ENCODE data around the gene SNX9.

SNX9 gene

DNA sequence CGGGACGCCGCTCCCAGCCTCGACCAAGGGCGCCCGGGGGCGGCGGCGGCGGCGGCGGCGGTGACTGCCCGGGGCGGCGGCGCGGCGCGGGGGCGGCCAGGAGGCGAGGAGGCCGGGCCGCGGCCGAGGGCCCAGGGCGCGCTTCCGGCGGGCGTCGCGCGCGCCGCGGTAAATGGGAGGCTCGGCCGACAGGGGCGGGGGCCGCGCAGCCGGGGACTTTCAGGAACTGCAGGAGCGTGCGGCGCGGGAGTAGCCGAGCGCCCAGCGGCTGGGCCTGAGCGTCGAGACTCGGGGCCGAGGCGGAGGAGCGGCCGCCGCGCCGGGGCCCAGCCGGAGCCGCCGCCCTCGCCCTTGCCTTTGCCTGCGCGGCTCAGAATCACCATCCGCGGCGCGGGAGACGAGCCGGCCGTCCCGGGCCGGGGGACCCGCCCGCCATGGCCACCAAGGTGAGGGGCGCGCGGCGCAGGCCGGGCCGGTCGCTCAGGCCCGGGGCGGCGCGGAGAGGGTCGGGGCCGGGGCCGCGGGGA, at the start of gene SNX9:
SNX9 (plus strand) TSS at position 246 of the 527 bp plus-strand sequence; CDS start at position 435, 189 bp downstream.
- H3K4me1 Mint-ChIP-seq = peaks cover 41% of the 10 kb centered on the region
- DNase-seq (peak; percentile 78), ATAC-seq (peak; percentile 74)
- peaks cover 2% of the 10 kb centered on the region for H3K27me3 Mint-ChIP-seq
- peaks cover 26% of the 10 kb centered on the region for H3K36me3 Mint-ChIP-seq (ENCODE audit: low read depth)
- peak within 1 kb of the TSS; percentile 99 for H3K27ac Mint-ChIP-seq
- peak within 1 kb of the TSS; percentile 98 for H3K4me3 Mint-ChIP-seq
- no peaks in the 10 kb centered on the region for H3K9me3 Mint-ChIP-seq

DNA sequence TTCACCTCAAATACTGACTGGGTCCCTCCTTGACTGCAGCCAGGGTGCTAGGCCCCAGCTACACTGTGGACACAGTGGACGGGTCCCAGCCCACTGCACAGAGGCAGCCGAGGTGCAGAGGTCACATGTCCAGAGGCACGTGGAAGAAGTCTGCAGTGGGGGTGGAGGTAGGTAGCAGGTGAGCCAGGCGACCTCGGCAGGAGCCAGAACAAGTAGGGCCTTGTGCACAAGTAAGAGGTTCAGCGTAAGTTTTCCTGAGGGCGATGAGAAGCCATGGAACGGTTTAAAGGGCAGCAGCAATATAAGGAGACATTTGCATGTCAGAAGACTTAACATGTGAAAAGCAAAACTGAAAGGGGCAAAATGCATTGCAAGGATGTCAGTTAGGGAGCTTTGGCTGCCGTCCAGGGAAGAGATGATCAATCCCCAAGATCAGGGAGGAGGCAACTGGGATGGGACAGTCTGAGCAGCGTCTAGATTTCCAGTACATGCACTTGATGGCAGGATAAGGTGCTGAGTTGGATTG, 49.7 kb upstream of the SNX9 start:
- Mint-ChIP-seq H3K27me3 (peaks cover 9% of the 10 kb centered on the region), H3K9me3 (peaks cover 15% of the 10 kb centered on the region), H3K4me1 (peaks cover 46% of the 10 kb centered on the region), H3K36me3 (ENCODE audit: low read depth) (peaks cover 7% of the 10 kb centered on the region), H3K27ac (peak overlapping the region; percentile 54), H3K4me3 (no peak overlapping the region)
- no peak for DNase-seq
- no peak for ATAC-seq

DNA sequence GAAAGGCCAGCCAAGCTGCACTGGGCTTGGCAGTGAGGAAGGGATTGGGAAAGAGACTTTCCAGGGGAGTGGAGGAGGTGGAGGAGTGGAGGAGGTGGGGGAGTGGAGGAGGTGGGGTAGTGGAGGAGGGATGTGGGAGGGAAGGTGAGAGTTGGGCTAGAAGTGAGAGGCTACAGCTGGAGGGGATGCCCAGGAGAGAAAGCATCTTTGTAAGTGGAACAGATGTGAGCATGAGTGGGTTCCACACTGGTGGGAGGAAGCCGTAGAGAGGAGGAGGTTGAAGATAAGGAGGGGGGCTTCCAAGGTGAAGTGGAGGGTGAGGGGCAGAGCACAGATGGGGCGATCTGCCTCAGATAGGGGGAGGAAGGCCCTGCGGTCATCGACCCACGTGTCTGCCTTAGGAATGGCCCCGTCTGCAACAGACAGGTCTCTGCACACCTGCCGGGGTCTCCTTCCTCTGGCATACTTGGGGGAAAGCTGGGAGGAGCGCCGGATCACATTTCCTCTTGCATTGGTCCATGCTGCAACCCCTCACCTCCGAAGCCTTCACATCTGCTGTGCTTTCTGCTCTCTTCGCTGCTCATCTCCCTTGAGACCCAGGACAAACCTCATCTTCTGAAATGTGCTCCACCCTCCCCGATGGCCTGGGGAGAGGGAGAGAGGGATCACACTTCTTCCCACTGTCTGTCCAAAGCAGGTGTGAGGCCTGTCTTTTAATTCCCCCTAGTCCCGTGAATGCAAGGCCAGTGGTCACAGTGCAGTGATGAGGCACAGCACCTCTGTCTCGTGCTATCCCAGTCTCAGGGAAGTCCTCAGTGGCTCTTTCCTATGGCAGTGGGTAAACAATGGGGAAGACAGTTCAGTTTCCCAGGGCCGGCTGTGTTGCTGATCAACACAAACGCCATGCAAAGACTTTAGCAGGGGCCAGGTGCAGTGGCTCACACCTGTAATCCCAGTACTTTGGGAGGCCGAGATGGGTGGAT, 48.6 kb upstream of the SNX9 start:
- ATAC-seq = no peak
- Mint-ChIP-seq H3K36me3 (ENCODE audit: low read depth) (peaks cover 7% of the 10 kb centered on the region), H3K27me3 (peaks cover 9% of the 10 kb centered on the region), H3K27ac (peak overlapping the region; percentile 54), H3K9me3 (peaks cover 15% of the 10 kb centered on the region), H3K4me1 (peaks cover 36% of the 10 kb centered on the region), H3K4me3 (no peak overlapping the region)
- DNase-seq = no peak

DNA sequence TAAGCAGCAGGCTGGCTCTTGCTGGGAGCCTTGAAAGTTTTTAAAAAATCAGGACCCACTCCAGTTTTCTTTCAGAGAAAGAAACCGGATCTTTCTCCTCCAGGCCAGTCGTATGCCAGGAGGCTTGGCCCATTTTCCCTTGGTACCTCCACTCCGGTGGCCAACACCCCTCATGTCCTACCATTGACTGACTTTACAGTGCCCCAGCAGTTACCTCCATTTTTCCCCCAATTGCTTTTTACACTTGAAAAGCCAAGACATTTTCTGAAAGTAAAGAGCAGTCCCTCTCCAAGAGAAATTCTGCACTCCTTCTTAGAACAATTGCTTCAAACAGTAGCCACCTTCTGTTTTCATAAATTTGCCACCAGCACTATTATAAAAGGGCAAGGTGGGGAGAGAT, 47.7 kb upstream of the SNX9 start:
- Mint-ChIP-seq H3K27me3 (peaks cover 9% of the 10 kb centered on the region), H3K36me3 (ENCODE audit: low read depth) (peaks cover 7% of the 10 kb centered on the region), H3K27ac (no peak overlapping the region), H3K4me3 (no peak overlapping the region), H3K4me1 (peaks cover 27% of the 10 kb centered on the region), H3K9me3 (peaks cover 15% of the 10 kb centered on the region)
- no peak for ATAC-seq
- no peak for DNase-seq

DNA sequence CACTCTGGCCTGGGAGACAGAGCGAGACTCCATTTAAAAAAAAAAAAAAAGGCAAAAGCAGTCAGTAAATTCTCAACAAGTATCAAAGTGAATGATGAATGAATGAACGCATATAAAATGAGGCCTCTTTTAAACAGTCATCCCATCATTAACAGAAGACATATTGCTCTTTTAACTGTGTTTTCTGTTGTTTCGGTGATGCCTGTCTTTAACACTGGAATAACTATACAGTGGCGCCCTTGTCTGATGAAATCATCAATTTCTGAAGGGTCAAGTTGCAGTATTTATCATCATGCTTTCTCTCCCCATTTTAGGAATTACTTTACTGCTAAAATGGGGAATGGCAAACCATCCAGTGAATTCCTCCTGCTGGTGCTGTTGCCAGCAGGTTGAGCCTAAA, 45.7 kb upstream of the SNX9 start:
- Mint-ChIP-seq H3K9me3 (peaks cover 15% of the 10 kb centered on the region), H3K4me3 (no peak overlapping the region), H3K27me3 (peaks cover 9% of the 10 kb centered on the region), H3K36me3 (ENCODE audit: low read depth) (peaks cover 7% of the 10 kb centered on the region), H3K4me1 (peaks cover 17% of the 10 kb centered on the region), H3K27ac (no peak overlapping the region)
- ATAC-seq (no peak), DNase-seq (no peak)

DNA sequence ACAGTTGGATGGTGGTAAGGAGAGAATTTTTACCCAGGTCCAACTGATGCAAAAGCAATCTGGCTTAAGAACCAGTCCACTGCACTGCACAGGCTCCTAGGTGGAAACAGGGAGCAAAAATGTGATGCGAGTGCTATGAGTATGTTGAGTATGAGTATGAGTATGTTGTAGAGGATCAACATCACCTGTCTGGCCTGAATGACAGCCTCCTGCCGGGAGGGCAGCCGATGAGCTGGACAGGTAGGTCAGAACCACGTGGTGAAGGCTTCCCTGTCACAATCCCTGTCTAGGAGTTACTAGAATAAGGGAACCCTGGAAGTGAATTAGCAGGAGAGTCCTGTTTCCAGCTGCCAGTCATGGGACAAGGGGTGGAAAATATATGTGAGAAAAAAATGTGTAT, 44.3 kb upstream of the SNX9 start:
- ATAC-seq = no peak
- Mint-ChIP-seq H3K4me3 (no peak overlapping the region), H3K9me3 (peaks cover 10% of the 10 kb centered on the region), H3K27me3 (peaks cover 4% of the 10 kb centered on the region), H3K36me3 (ENCODE audit: low read depth) (peaks cover 3% of the 10 kb centered on the region), H3K4me1 (peaks cover 5% of the 10 kb centered on the region), H3K27ac (no peak overlapping the region)
- DNase-seq = no peak

DNA sequence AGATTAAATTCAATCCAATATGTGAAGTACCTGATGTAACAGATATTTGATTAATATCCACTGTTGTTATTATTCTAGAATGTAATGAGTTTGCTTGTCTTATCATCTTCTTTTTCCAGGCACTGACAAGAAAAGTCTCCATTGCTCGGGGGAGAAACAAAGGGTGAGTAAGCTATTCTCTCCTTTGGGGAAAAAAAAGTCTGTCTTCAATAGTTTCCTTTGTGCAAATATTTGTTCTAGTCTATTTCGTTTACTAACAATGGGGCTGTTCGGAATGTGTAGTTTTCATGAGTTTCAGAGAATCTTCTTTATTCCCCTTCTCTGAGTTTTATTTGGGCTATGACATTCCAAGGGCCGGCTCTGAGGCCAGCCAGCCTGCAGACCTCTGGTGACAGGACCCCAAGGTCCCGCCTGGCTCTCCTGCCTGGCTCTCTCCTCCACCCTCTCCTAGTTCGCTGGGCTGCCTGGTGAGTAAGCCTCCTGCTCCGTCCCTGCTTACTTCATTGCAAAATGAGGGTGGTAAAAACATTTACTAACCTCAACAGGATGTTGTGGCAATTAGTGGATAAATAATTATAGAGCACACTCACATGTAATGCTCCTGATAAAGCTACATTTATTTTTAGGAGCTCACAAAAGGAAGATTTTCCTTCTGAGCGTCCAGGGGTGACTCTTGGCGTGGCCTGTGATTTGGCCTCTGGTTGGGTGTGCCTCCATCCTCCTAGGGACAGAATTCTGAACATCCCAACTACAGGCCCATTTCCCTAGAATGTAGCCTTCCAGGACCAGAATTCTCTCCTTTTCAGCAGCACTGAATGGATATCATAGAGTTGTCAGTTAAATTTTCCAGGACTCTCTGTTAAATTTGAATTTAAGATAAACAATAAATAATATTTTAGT, 43.1 kb upstream of the SNX9 start:
- Mint-ChIP-seq H3K27me3 (peaks cover 2% of the 10 kb centered on the region), H3K27ac (no peak overlapping the region), H3K4me3 (no peak overlapping the region), H3K9me3 (peaks cover 7% of the 10 kb centered on the region), H3K4me1 (peaks cover 2% of the 10 kb centered on the region), H3K36me3 (ENCODE audit: low read depth) (no peaks in the 10 kb centered on the region)
- ATAC-seq = no peak
- DNase-seq = no peak

DNA sequence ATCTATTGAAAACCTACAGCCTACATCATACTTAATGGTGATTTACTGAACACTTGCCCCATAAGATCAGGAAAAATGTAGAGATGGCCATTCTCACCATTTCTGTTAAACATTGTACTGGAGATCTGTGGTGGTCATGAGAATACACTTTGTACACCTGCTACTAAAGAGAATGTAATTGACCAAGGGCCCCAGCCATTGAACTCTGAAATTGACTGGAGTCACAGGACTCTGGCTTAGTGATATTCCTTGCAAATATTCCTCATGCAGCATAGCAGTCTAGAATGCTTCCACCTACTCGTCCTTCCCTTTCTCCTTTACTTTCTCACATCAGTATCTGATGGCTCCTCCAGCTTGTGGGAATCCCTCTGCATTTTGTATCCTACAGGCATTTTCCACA, 37.4 kb upstream of the SNX9 start:
- Mint-ChIP-seq H3K27ac (no peak overlapping the region), H3K4me1 (peaks cover under 1% of the 10 kb centered on the region), H3K4me3 (no peak overlapping the region), H3K36me3 (ENCODE audit: low read depth) (no peaks in the 10 kb centered on the region), H3K9me3 (no peaks in the 10 kb centered on the region), H3K27me3 (peaks cover 2% of the 10 kb centered on the region)
- no peak for ATAC-seq
- DNase-seq = no peak

DNA sequence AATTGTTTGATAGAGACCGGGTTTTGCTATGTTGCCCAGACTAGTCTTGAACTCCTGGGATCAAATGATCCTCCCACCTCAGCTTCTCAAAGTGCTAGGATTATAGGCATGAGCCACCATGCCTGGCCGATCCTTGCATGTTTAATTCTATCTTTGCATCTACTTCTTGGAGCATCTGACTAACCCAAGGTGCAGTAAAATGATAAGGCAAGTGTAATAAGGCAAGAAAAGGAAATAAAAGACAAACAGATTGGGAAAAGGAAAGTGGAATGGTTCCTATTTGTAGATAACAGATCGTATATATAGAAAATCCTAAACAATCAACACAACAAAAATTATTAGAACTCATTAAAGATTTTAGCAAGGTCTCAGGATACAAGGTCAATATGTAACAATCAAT, 36.8 kb upstream of the SNX9 start:
- no peak overlapping the region for H3K4me3 Mint-ChIP-seq
- H3K36me3 Mint-ChIP-seq (ENCODE audit: low read depth) = no peaks in the 10 kb centered on the region
- DNase-seq (no peak), ATAC-seq (no peak)
- H3K27me3 Mint-ChIP-seq = peaks cover 2% of the 10 kb centered on the region
- H3K27ac Mint-ChIP-seq = no peak overlapping the region
- H3K4me1 Mint-ChIP-seq = no peaks in the 10 kb centered on the region
- no peaks in the 10 kb centered on the region for H3K9me3 Mint-ChIP-seq

DNA sequence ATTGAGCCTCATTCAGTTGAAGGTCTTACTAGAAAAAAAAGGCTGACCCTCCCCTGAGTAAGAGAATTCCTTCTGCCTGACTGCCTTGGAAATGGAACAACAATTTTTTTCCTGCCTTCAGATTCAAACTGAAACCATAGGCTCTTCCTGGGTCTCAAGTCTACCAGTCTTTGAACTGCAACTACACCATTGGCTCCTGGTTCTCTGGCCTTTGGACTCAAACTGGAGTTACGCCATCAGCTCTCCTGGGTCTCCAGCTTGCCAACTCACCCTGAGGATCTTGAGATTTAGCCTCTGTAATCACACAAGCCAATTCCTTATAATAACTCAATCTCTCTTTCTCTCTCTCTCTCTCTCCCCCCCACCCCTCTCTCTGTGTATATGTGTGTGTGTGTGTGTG, 36.0 kb upstream of the SNX9 start:
- no peak overlapping the region for H3K27ac Mint-ChIP-seq
- DNase-seq = no peak
- no peak overlapping the region for H3K4me3 Mint-ChIP-seq
- peaks cover 4% of the 10 kb centered on the region for H3K27me3 Mint-ChIP-seq
- H3K9me3 Mint-ChIP-seq = no peaks in the 10 kb centered on the region
- no peaks in the 10 kb centered on the region for H3K36me3 Mint-ChIP-seq (ENCODE audit: low read depth)
- H3K4me1 Mint-ChIP-seq = no peaks in the 10 kb centered on the region
- ATAC-seq = no peak

DNA sequence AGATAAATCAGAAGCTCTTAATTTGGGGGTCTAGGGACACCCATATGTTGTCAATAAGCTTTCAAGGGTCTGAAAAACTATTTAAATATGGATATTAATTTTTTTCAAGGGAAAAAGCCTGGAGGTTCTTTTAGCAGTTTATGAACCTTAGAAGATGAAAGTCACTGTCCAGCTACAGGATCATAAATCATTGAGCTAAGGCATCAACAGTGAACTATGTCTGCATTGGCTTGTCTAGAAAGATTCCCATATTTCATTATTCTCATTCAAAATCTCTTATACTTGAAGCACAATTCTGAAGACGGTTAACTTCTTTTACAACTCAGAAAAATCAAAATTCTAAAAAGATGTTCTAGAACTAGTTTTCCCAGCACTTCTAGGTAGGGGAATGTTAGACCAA, 34.9 kb upstream of the SNX9 start:
- Mint-ChIP-seq H3K36me3 (ENCODE audit: low read depth) (no peaks in the 10 kb centered on the region), H3K4me1 (no peaks in the 10 kb centered on the region), H3K9me3 (peaks cover 1% of the 10 kb centered on the region), H3K27ac (no peak overlapping the region), H3K4me3 (no peak overlapping the region), H3K27me3 (peaks cover 3% of the 10 kb centered on the region)
- no peak for DNase-seq
- ATAC-seq = no peak

DNA sequence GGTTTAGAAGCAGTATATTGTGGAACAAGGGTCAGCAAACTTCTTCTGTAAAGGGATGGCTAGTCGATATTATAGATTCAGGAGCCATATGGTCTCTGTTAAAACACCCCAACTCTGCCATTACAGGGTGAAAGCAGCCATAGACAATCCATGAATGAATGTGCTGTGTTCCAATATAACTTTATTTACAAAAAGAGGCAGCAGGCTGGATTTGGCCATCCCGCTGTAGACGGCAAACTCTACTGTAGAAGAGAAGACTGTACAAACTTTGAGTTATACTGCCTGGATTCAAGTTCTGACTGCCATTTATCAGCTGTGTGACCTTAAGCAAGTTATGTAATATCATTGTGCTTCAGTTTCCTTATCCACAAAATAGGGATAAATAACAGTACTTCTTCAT, 33.7 kb upstream of the SNX9 start:
- peaks cover 10% of the 10 kb centered on the region for H3K9me3 Mint-ChIP-seq
- no peak for DNase-seq
- peaks cover 1% of the 10 kb centered on the region for H3K27me3 Mint-ChIP-seq
- no peak overlapping the region for H3K4me3 Mint-ChIP-seq
- ATAC-seq = no peak
- peaks cover 7% of the 10 kb centered on the region for H3K4me1 Mint-ChIP-seq
- H3K27ac Mint-ChIP-seq = no peak overlapping the region
- H3K36me3 Mint-ChIP-seq (ENCODE audit: low read depth) = peaks cover 3% of the 10 kb centered on the region

DNA sequence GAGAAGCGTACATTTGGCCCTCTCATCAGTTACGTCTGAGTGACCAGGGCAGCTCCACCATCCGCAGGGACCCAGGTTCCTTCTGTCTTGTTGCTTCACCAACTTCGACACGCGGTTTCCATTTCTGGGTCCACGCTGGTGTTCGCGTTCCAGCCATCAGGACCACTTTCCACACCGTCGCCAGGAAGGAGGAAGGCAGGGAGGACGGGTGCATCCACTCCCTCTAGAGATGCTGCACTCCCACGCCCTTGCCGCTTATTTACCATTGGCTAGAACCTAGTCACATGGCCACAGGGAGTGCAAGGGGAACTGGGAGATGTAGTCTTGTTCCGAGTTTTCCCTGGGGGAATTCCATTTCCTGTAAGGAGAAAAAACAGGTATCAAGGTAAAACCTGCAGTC, 33.2 kb upstream of the SNX9 start:
- peaks cover 7% of the 10 kb centered on the region for H3K4me1 Mint-ChIP-seq
- peaks cover 3% of the 10 kb centered on the region for H3K36me3 Mint-ChIP-seq (ENCODE audit: low read depth)
- DNase-seq = no peak

DNA sequence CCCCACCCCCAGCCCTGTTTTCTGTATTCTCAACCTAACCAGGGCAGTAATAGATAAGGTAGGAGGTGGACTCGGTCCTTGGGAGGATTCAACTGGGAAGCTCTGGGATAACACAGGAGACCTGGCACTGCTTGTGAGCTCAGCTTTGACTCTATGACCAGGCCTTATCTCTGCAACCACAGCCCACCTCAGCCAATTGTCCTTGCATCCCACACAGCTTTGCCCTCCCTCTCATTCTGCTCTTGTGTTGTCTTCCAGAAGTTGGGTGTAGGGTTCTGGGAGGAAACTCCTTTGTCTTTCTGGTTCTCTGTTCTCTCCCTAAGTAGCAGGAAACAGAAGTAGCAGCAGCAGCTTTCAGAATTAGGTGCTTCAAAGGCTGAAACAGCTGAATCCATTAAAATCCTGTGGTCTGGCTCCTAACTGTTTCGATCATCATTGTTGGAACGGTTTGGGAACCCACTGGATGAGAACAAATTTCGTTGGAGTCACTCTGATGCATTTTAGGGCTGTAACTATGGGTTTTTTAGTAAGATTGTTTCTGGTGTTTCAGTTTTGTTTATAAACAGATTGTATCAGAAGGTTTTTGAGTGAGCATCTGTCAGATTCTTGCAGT, 32.4 kb upstream of the SNX9 start:
- peaks cover 10% of the 10 kb centered on the region for H3K9me3 Mint-ChIP-seq
- H3K4me1 Mint-ChIP-seq = peaks cover 7% of the 10 kb centered on the region
- DNase-seq (no peak), ATAC-seq (no peak)
- H3K27me3 Mint-ChIP-seq = peaks cover 1% of the 10 kb centered on the region
- H3K27ac Mint-ChIP-seq = no peak overlapping the region
- peaks cover 3% of the 10 kb centered on the region for H3K36me3 Mint-ChIP-seq (ENCODE audit: low read depth)
- no peak overlapping the region for H3K4me3 Mint-ChIP-seq

More for the DNA sequence above, 33.2 kb upstream of the SNX9 start:
- Mint-ChIP-seq H3K27ac (no peak overlapping the region), H3K4me3 (no peak overlapping the region), H3K9me3 (peaks cover 10% of the 10 kb centered on the region), H3K27me3 (peaks cover 1% of the 10 kb centered on the region)
- no peak for ATAC-seq
